Kidney (tissue), 14 donors: Measurements from ENCODE around the gene RIMKLA. TPM values are rescaled to one million over a fixed set of nuclear protein-coding genes. Genes with fewer than 3 reads are reported as not detected.

ENCODE experiments used
- DNase-seq, 5 donors: peaks; one replicate each; pipeline ENCODE4 v3.0.0-alpha.2; 2013 to 2020
- FAIRE-seq: peaks from 2 replicates; lab custom pipeline; 2012; peaks lifted over from hg19 to GRCh38; lab: Jason Lieb, UNC
- H3K27ac ChIP-seq, 2 donors: one replicate each; pipeline ENCODE4 v1.7.0; 2013; ENCODE audit warnings: low read depth in 2 of 2, low read length in 2 of 2, inconsistent platforms in 1 of 2
- H3K27me3 ChIP-seq: one replicate; pipeline ENCODE4 v1.7.1; 2013; ENCODE audit warnings: low read length, inconsistent platforms; ENCODE audit not compliant: control insufficient read depth, insufficient read depth
- H3K36me3 ChIP-seq, 3 donors: one replicate each; pipeline versions ENCODE4 v1.7.0 to v1.7.1; 2013; ENCODE audit warnings: low read length in 3 of 3, control low read depth in 1 of 3, inconsistent platforms in 1 of 3; ENCODE audit not compliant: insufficient read depth in 3 of 3, control insufficient read depth in 2 of 3
- H3K4me1 ChIP-seq, 3 donors: one replicate each; pipeline versions ENCODE4 v1.7.0 to v1.7.1; 2013; ENCODE audit warnings: low read length in 3 of 3, inconsistent platforms in 1 of 3, low read depth in 1 of 3; ENCODE audit not compliant: control insufficient read depth in 2 of 3, insufficient read depth in 2 of 3
- H3K4me3 ChIP-seq, 3 donors: one replicate each; pipeline versions ENCODE4 v1.7.0 to v1.8.1; 2013; ENCODE audit warnings: low read length in 3 of 3, control low read depth in 1 of 3, inconsistent platforms in 1 of 3
- H3K9ac ChIP-seq, 3 donors: one replicate each; pipeline versions ENCODE4 v1.7.0 to v1.7.1; 2013; ENCODE audit warnings: low read length in 3 of 3, control low read depth in 1 of 3, inconsistent platforms in 1 of 3
- H3K9me3 ChIP-seq, 3 donors: one replicate each; pipeline versions ENCODE4 v1.7.0 to v1.7.1; 2013; ENCODE audit warnings: low read length in 3 of 3, control low read depth in 1 of 3, inconsistent platforms in 1 of 3; ENCODE audit not compliant: control insufficient read depth in 2 of 3, insufficient read depth in 1 of 3
- intact Hi-C: fragments of 100-400 bp; cut with DNase I; formaldehyde crosslinking; loops from one replicate; pipeline ENCODE4 v1.11.1; 2022
- polyA plus RNA-seq: library from polyadenylated mRNA; stranded (reverse); fragments of 350-450 nt; fragmentation: Illumina TruSeq; extraction: RNeasy Lipid Tissue Mini Kit (QIAGEN cat#74804); gene quantifications from one replicate; pipeline ENCODE4 v1.2.3, GENCODE V29; 2014; ENCODE audit warnings: low read depth, low replicate concordance; ENCODE audit not compliant: insufficient read depth
- total RNA-seq: library from RNA; stranded (reverse); fragmentation: NEBNext Ultra II Directional; extraction: Animal tissue kit (Norgen Biotek cat#: 25700); gene quantifications from one replicate; pipeline ENCODE4 v1.2.1, GENCODE V29; 2021
- TF ChIP-seq, protein P1 (sequence below): IDR thresholded peaks from 3 replicates; pipeline ENCODE4 v1.5.1; 2012; ENCODE audit warnings: mild to moderate bottlenecking, moderate library complexity, borderline replicate concordance; ENCODE audit not compliant: insufficient read depth; ENCODE audit errors: extremely low read depth
- donor health status: control.
- donor health status: control.
- donor health status: control.
- donor health status: control.
- donor health status: control.
- donor health status: DM: yes; HTN: yes; CAD: no.
- donor health status: Normal renal cell carcinoma (clear cell type).

Gene RIMKLA
- total and polyA plus RNA-seq, 2 donors from 2014 or later: 1.1 to 3.3 TPM

DNA sequence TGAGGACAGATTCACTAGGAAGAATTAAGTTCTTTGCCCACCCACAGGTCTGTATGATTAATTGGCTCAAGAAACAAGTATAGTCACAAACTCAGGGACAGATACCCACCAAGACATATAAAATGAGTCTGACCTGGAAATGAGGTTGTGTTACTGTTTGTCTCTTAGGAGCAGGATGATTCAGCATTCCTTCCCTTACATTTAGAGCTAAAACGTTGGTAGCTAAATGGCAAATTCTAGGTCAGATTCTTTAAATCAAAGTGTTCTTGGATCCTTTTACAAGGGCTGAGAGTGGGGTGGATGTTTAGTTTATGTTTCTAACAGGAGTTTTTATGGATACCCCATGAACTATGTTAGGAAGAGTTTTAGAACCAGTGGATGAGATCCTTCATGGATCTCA lies 4.7 kb downstream of the RIMKLA start:
- no peaks in the 10 kb centered on the region for H3K9me3 ChIP-seq
- TF ChIP-seq, protein P1, sequence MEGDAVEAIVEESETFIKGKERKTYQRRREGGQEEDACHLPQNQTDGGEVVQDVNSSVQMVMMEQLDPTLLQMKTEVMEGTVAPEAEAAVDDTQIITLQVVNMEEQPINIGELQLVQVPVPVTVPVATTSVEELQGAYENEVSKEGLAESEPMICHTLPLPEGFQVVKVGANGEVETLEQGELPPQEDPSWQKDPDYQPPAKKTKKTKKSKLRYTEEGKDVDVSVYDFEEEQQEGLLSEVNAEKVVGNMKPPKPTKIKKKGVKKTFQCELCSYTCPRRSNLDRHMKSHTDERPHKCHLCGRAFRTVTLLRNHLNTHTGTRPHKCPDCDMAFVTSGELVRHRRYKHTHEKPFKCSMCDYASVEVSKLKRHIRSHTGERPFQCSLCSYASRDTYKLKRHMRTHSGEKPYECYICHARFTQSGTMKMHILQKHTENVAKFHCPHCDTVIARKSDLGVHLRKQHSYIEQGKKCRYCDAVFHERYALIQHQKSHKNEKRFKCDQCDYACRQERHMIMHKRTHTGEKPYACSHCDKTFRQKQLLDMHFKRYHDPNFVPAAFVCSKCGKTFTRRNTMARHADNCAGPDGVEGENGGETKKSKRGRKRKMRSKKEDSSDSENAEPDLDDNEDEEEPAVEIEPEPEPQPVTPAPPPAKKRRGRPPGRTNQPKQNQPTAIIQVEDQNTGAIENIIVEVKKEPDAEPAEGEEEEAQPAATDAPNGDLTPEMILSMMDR: no peak
- H3K4me1 ChIP-seq: peaks cover 0 to 4% (median 0%) of the 10 kb centered on the region in 3 donors
- no peak overlapping the region for H3K9ac ChIP-seq
- DNase-seq (peak in 1 of 5 donors; percentile 2), FAIRE-seq (no peak)
- peaks cover 6% of the 10 kb centered on the region for H3K27me3 ChIP-seq
- no peak overlapping the region for H3K4me3 ChIP-seq
- H3K36me3 ChIP-seq: no peaks in the 10 kb centered on the region
- intact Hi-C loops: no loop called here
- H3K27ac ChIP-seq: no peak overlapping the region

DNA sequence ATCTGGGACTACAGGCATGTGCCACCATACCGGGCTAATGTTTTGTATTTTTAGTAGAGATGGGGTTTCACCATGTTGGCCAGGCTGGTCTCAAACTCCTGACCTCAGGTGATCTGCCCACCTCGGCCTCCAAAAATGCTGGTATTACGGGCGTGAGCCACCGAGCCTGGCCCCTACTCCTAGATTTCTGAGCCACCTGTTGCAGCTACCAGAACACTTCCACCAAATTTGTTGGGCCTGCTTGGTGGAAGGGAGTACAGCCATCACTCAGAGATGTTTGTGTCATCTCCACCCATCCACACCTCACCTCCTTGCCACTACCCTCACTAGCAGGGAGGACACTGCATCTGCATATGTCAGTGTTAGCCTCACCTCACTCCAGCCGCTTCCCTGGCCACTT lies 5.5 kb downstream of the RIMKLA start:
- Histone ChIP-seq H3K27ac (no peak overlapping the region), H3K4me3 (no peak overlapping the region), H3K27me3 (peaks cover 6% of the 10 kb centered on the region), H3K4me1 (peaks cover 0 to 2% (median 0%) of the 10 kb centered on the region in 3 donors), H3K36me3 (no peaks in the 10 kb centered on the region), H3K9ac (no peak overlapping the region), H3K9me3 (no peaks in the 10 kb centered on the region)
- TF ChIP-seq, protein P1: no peak
- intact Hi-C loops: no loop called here
- FAIRE-seq (no peak), DNase-seq (no peak)

DNA sequence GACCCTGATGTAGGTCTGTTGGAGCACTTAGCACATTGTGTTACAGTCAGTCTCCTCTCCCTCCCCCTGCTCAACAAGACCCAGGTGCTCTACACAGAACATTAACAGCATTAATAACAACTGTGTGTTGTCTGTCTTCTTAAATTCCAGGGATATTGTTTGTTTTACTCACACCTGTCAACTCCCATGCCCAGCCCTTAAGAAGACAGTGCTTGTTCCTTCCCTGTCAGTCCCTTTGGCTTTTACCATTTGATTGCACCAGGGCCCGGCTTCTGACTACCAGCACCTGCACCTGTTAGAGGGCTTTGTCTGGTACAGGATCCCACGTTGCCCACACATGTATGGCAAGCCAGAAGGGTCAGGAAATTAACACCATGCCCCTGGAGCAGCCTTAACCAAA lies 11.7 kb downstream of the RIMKLA start:
- Histone ChIP-seq H3K9ac (no peak overlapping the region), H3K36me3 (no peaks in the 10 kb centered on the region)

More for the DNA sequence above, 11.7 kb downstream of the RIMKLA start:
- FAIRE-seq (no peak), DNase-seq (no peak)
- H3K27me3 ChIP-seq: no peaks in the 10 kb centered on the region
- TF ChIP-seq, protein P1: no peak
- H3K27ac ChIP-seq: no peak overlapping the region
- no peaks in the 10 kb centered on the region for H3K9me3 ChIP-seq
- intact Hi-C loops: no loop called here
- no peaks in the 10 kb centered on the region for H3K4me1 ChIP-seq
- H3K4me3 ChIP-seq: no peak overlapping the region
